Caco-2 (cell line): ENCODE measurements around the gene NEMP2. TPM values are rescaled to one million over a fixed set of nuclear protein-coding genes. Genes with fewer than 3 reads are reported as not detected.
A peak's percentile ranks its signal among the peaks of the same experiment; 100 is the strongest.

ENCODE experiments used
- BruUV-seq: library from RNA; stranded (reverse); fragments of 400-500 nt; replicated peaks from 2 replicates; lab custom pipeline; 2021; lab: Mats Ljungman, UMichigan
- CTCF ChIA-PET: fragments of 300-600 bp; sonication (Branson Sonifier 250); formaldehyde crosslinking; loops from one replicate; lab custom pipeline; 2022; ENCODE audit warnings: antibody characterized with exemption; lab: Charles Lee
- POLR2A ChIA-PET: fragments of 300-600 bp; sonication (Branson Sonifier 250); formaldehyde crosslinking; loops from one replicate; lab custom pipeline; 2022; ENCODE audit warnings: antibody characterized with exemption; lab: Charles Lee
- DNase-seq, 2 experiments: peaks; one replicate each; pipeline versions ENCODE4 v3.0.0 to v3.0.0-alpha.2; 2020 to 2022
- H3K27me3 ChIP-seq: replicated peaks from 2 replicates; pipeline ENCODE4 v1.6.0; 2011; ENCODE audit warnings: low read length; ENCODE audit not compliant: control insufficient read depth, insufficient read depth
- H3K36me3 ChIP-seq: 2 replicates; pipeline ENCODE4 v1.5.1; 2011; ENCODE audit warnings: low read length; ENCODE audit not compliant: control insufficient read depth, insufficient read depth
- H3K4me1 ChIP-seq: fragments of 250-450 bp; sonication (Bioruptor Pico); 2 replicates; pipeline ENCODE4 v1.5.1; 2020; ENCODE audit warnings: mild to moderate bottlenecking
- H3K4me3 ChIP-seq: 2 replicates; pipeline ENCODE4 v1.5.1; 2011; ENCODE audit warnings: low read depth, mild to moderate bottlenecking, control low read depth, low read length
- H3K9me3 ChIP-seq: fragments of 250-450 bp; sonication (Bioruptor Pico); 2 replicates; pipeline ENCODE4 v1.5.1; 2020; ENCODE audit warnings: mild to moderate bottlenecking, moderate library complexity
- H3K27ac Mint-ChIP-seq: one replicate; pipeline ENCODE4 v1.8.0; 2022; ENCODE audit warnings: mixed read lengths; ENCODE audit not compliant: unreplicated experiment
- H3K27me3 Mint-ChIP-seq: one replicate; pipeline ENCODE4 v1.8.0; 2022; ENCODE audit warnings: mixed read lengths; ENCODE audit not compliant: insufficient read depth, unreplicated experiment
- H3K36me3 Mint-ChIP-seq: one replicate; pipeline ENCODE4 v1.8.0; 2022; ENCODE audit warnings: mild to moderate bottlenecking, mixed read lengths; ENCODE audit not compliant: insufficient read depth, unreplicated experiment
- H3K4me1 Mint-ChIP-seq: one replicate; pipeline ENCODE4 v1.8.0; 2022; ENCODE audit warnings: low read depth, mixed read lengths; ENCODE audit not compliant: unreplicated experiment
- H3K4me3 Mint-ChIP-seq: one replicate; pipeline ENCODE4 v1.8.0; 2022; ENCODE audit warnings: mild to moderate bottlenecking, moderate library complexity, mixed read lengths; ENCODE audit not compliant: unreplicated experiment
- H3K9me3 Mint-ChIP-seq: one replicate; pipeline ENCODE4 v1.8.0; 2022; ENCODE audit warnings: mixed read lengths; ENCODE audit not compliant: unreplicated experiment
- intact Hi-C: fragments of 100-400 bp; cut with micrococcal nuclease; formaldehyde crosslinking; loops from one replicate; pipeline ENCODE4 v1.10.0; 2022; ENCODE audit not compliant: unreplicated experiment
- total RNA-seq: library from RNA; stranded (reverse); gene quantifications from 2 replicates; pipeline ENCODE4 v1.2.3, GENCODE V29; 2022
- TF ChIP-seq, protein P1 (sequence below), 2 experiments: fragments of 200-600 bp in 1 of 2; IDR thresholded peaks; 1 replicate in 1 of 2; 2 replicates in 1 of 2; pipeline versions ENCODE4 v1.5.1 to v1.8.0; 2011 to 2022; ENCODE audit warnings: antibody characterized with exemption in 1 of 2, control low read depth in 1 of 2, inconsistent platforms in 1 of 2, low read depth in 1 of 2, low read length in 1 of 2, mild to moderate bottlenecking in 1 of 2, moderate library complexity in 1 of 2; ENCODE audit not compliant: insufficient read depth in 1 of 2, severe bottlenecking in 1 of 2, unreplicated experiment in 1 of 2

Gene NEMP2
- total RNA-seq, 1 experiment from 2014 or later: 19.1 TPM

DNA sequence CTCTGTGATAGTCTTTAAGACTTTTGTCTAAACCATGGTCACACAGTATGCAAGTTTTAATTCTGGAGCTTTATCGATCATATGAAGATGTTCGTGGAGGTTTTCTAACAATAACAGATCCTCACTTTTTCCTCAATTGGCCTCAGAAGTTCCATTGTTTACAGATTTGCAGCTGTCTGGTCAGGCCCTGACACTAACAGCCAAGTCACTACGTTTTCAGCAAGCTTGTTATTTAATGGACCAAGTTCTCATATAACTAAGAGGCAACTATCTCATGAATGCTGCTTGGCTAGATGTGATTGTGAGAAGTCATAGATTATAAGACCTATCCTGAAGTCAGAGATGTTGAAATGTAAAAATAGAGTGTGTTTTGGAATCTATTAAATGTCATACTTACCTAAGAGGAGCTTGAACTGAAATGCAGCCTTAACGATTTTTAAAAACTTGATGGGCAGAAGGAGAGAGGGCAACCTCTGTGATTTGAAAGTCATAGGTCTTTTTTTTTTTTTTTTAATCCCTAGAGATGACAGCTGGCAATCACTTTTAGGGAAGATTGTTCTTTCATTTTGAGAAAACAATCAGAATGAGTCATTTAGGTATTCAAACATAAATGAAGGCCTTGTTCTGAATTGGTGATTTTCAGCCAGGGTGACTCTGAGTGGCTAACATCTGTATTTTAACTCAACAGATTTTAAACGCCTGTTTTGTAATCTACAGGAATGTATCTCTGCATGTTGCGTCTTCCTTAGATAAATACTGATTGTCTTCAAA lies 48.4 kb upstream of the NEMP2 start:
- BruUV-seq: no TSS peak
- peaks cover 26% of the 10 kb centered on the region for H3K4me1 Mint-ChIP-seq
- Histone ChIP-seq H3K4me1 (peaks cover 35% of the 10 kb centered on the region), H3K9me3 (no peaks in the 10 kb centered on the region), H3K36me3 (no peaks in the 10 kb centered on the region), H3K27me3 (no peaks in the 10 kb centered on the region), H3K4me3 (no peak overlapping the region)
- TF ChIP-seq, protein P1, sequence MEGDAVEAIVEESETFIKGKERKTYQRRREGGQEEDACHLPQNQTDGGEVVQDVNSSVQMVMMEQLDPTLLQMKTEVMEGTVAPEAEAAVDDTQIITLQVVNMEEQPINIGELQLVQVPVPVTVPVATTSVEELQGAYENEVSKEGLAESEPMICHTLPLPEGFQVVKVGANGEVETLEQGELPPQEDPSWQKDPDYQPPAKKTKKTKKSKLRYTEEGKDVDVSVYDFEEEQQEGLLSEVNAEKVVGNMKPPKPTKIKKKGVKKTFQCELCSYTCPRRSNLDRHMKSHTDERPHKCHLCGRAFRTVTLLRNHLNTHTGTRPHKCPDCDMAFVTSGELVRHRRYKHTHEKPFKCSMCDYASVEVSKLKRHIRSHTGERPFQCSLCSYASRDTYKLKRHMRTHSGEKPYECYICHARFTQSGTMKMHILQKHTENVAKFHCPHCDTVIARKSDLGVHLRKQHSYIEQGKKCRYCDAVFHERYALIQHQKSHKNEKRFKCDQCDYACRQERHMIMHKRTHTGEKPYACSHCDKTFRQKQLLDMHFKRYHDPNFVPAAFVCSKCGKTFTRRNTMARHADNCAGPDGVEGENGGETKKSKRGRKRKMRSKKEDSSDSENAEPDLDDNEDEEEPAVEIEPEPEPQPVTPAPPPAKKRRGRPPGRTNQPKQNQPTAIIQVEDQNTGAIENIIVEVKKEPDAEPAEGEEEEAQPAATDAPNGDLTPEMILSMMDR (IDR thresholded peaks at IDR 0.05; ENCODE audit: insufficient read depth in 1 of 2, low read depth in 1 of 2, low read length in 1 of 2, severe bottlenecking in 1 of 2, unreplicated experiment in 1 of 2): no peak
- no peaks in the 10 kb centered on the region for H3K27me3 Mint-ChIP-seq
- no peak overlapping the region for H3K27ac Mint-ChIP-seq
- no peak overlapping the region for H3K4me3 Mint-ChIP-seq
- CTCF ChIA-PET: no interaction called here
- no peaks in the 10 kb centered on the region for H3K36me3 Mint-ChIP-seq
- no peaks in the 10 kb centered on the region for H3K9me3 Mint-ChIP-seq
- intact Hi-C loops: no loop called here
- DNase-seq: no peak
- POLR2A ChIA-PET: interaction anchor here (0.7 kb wide), 1 partner anchor 14 kb away, joined by 5 read pairs; no protein-coding TSS in a partner anchor

DNA sequence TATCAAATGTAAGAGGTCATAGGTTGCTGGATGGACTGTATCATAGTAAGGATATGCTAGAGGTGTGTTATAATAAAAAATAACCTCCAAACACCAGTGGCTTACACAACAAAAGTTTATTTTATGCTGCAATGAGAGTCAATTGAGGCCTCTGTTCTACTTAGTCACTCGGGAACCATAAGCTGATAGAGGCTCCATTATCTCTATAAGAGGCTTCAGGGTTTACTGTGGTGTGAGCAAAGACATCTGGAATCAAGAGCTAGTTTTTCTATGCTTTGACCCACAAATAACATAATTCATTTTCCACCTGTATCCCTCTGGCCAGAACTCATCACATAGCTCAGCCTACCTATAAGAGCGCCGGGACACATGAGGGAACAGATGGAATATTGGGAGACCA lies 47.5 kb upstream of the NEMP2 start:
- Histone ChIP-seq H3K27me3 (no peaks in the 10 kb centered on the region), H3K4me1 (peaks cover 35% of the 10 kb centered on the region), H3K9me3 (no peaks in the 10 kb centered on the region), H3K4me3 (no peak overlapping the region), H3K36me3 (no peaks in the 10 kb centered on the region)
- BruUV-seq: no TSS peak
- peaks cover 28% of the 10 kb centered on the region for H3K4me1 Mint-ChIP-seq
- H3K4me3 Mint-ChIP-seq: no peak overlapping the region
- POLR2A ChIA-PET: no interaction called here
- CTCF ChIA-PET: no interaction called here
- H3K36me3 Mint-ChIP-seq: no peaks in the 10 kb centered on the region
- intact Hi-C loops: no loop called here
- H3K27ac Mint-ChIP-seq: no peak overlapping the region
- TF ChIP-seq, protein P1 (IDR thresholded peaks at IDR 0.05; ENCODE audit: insufficient read depth in 1 of 2, low read depth in 1 of 2, low read length in 1 of 2, severe bottlenecking in 1 of 2, unreplicated experiment in 1 of 2): no peak
- no peaks in the 10 kb centered on the region for H3K9me3 Mint-ChIP-seq
- no peak for DNase-seq
- H3K27me3 Mint-ChIP-seq: no peaks in the 10 kb centered on the region

DNA sequence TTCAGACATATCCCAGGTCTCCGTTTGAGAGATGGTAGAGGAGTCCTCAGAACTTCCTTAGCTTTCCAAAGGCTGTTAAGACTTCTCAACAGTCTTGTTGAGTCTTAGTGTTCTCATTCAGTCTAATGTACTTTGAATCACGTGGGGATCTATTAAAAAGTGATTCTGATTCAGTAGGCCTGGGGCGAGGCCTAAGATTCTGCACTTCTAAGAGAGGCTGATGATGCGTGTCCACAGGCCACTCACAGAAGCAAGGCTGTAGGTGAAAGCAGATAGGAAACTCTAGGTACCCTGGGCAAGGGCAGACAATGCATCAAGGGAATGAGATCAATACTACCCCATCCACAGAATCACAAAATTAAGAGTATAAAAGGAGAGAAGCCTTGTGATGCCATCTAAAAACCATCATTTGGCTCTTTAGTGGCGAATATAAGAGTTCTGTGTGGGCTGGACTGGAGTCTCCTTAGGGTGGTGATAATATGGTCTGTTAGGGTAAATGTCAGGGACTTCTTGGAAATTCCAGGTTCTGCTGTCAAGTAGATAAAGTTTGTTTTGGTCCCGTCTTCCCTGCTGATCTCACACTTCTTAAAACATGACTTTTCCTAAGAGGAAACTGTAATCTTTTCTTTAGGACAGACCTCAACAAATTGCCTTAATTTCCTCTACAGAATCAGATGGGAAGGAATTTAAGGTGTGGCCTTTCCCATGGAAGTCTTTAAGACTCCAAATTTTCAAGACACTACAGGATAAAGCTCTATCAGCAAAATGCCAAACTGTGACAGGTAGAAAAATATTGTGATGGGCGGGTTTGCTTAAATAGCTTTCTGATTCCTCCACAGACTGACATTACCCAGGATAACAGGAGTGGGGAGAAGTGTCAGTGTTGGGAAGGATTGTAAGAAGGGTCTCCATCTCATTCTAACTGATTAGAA lies 45.7 kb upstream of the NEMP2 start:
- no peak for DNase-seq
- Histone ChIP-seq H3K4me3 (no peak overlapping the region), H3K27me3 (no peaks in the 10 kb centered on the region), H3K9me3 (no peaks in the 10 kb centered on the region), H3K4me1 (peaks cover 35% of the 10 kb centered on the region), H3K36me3 (no peaks in the 10 kb centered on the region)
- Mint-ChIP-seq H3K9me3 (no peaks in the 10 kb centered on the region), H3K4me1 (peaks cover 32% of the 10 kb centered on the region), H3K4me3 (no peak overlapping the region), H3K27ac (peak overlapping the region; percentile 65), H3K36me3 (no peaks in the 10 kb centered on the region), H3K27me3 (no peaks in the 10 kb centered on the region)
- TF ChIP-seq, protein P1 (IDR thresholded peaks at IDR 0.05; ENCODE audit: insufficient read depth in 1 of 2, low read depth in 1 of 2, low read length in 1 of 2, severe bottlenecking in 1 of 2, unreplicated experiment in 1 of 2): no peak
- ChIA-PET CTCF (no interaction called here), POLR2A (no interaction called here)
- no TSS peak for BruUV-seq
- intact Hi-C loops: loop anchor here (2.0 kb wide), 1 partner anchor 39 kb away; no protein-coding TSS in a partner anchor
